Prostate gland (tissue), 2 donors: ENCODE results near the gene CSNK1D.

Experiments used
- POLR2A ChIP-seq: fragments of 450-650 bp; IDR thresholded peaks from one replicate; pipeline ENCODE4 v1.6.1; 2016; ENCODE audit warnings: antibody characterized with exemption, mild to moderate bottlenecking
- POLR2AphosphoS5 ChIP-seq: sonication (generic); formaldehyde crosslinking; IDR thresholded peaks from one replicate; pipeline ENCODE4 v1.6.1; 2017; ENCODE audit warnings: antibody characterized with exemption
- TF ChIP-seq, protein P1 (sequence below), 4 experiments: fragments of 200-600 bp in 2 of 4; fragments of 450-650 bp in 2 of 4; sonication (generic) in 2 of 4; IDR thresholded peaks; 1 replicate in 3 of 4; 2 replicates in 1 of 4; pipeline ENCODE4 v1.5.1; 2016 to 2019; ENCODE audit warnings: antibody characterized with exemption in 4 of 4, mild to moderate bottlenecking in 2 of 4, moderate library complexity in 2 of 4

DNA sequence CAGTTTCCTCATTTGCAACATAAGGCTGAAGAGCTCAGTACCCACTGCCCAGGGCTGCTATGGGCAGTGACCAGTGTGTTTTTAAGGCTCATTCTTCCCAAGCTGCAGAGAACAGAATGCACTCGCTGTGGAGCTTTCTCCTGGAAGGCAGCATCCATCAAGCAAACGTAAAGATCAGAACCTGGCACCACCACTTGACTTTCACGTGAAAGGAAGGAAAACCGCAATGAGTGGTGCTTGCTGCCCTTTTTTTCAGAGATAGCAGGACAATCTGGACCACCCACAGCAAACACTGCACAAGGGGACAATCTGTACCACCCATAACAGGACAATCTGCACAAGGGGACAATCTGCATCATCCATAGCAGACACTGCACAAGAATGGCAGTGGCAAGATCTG lies 11.2 kb downstream of the CSNK1D start:
- TF ChIP-seq, protein P1, sequence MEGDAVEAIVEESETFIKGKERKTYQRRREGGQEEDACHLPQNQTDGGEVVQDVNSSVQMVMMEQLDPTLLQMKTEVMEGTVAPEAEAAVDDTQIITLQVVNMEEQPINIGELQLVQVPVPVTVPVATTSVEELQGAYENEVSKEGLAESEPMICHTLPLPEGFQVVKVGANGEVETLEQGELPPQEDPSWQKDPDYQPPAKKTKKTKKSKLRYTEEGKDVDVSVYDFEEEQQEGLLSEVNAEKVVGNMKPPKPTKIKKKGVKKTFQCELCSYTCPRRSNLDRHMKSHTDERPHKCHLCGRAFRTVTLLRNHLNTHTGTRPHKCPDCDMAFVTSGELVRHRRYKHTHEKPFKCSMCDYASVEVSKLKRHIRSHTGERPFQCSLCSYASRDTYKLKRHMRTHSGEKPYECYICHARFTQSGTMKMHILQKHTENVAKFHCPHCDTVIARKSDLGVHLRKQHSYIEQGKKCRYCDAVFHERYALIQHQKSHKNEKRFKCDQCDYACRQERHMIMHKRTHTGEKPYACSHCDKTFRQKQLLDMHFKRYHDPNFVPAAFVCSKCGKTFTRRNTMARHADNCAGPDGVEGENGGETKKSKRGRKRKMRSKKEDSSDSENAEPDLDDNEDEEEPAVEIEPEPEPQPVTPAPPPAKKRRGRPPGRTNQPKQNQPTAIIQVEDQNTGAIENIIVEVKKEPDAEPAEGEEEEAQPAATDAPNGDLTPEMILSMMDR (IDR thresholded peaks at IDR 0.05): no peak
- TF ChIP-seq POLR2AphosphoS5 (no peak), POLR2A (no peak)
